ENCODE data around the gene SRGAP1. TPM values are rescaled to one million over a fixed set of nuclear protein-coding genes. Genes with fewer than 3 reads are reported as not detected.
"Not testable (repeated sequence)": the region's sequence is repeated elsewhere in the genome, so short reads cannot be mapped to it uniquely, and the experiment has no call there.

Gene SRGAP1
- polyA plus RNA-seq, 4 donors, result 2.2 to 8.5 (median 4.0) TPM

GRCh38 chr12:63867053-63867452 is 22.6 kb downstream of the SRGAP1 start:
- no peak for DNase-seq
- WGBS, 3 donors, result 91 to 92% (median 92%) methylated on average over 3 of the region's 3 CpGs
- H3K9me3 ChIP-seq (ENCODE audit: control insufficient read depth in 2 of 2, insufficient read depth in 1 of 2, low read depth in 1 of 2, low read length in 1 of 2), result no peaks in the 10 kb centered on the region
- H3K27ac ChIP-seq (ENCODE audit: low read depth in 1 of 3, low read length in 2 of 3), result no peak overlapping the region
- no peaks in the 10 kb centered on the region for H3K36me3 ChIP-seq (ENCODE audit: control insufficient read depth in 3 of 3, insufficient read depth in 2 of 3, low read depth in 1 of 3, low read length in 3 of 3)
- no peak overlapping the region for H3K4me3 ChIP-seq (ENCODE audit: low read depth in 1 of 3, low read length in 3 of 3)
- no peaks in the 10 kb centered on the region for H3K27me3 ChIP-seq (ENCODE audit: control insufficient read depth in 3 of 3, insufficient read depth in 3 of 3, low read length in 3 of 3)
- FAIRE-seq, result no peak
- H3K4me1 ChIP-seq (ENCODE audit: control insufficient read depth in 3 of 3, insufficient read depth in 2 of 3, low read depth in 1 of 3, low read length in 2 of 3), result peaks cover 0 to 22% (median 0%) of the 10 kb centered on the region in 3 donors

- Histone ChIP-seq H3K27ac (ENCODE audit: low read depth in 1 of 3, low read length in 2 of 3) (no peak overlapping the region), H3K9me3 (ENCODE audit: control insufficient read depth in 2 of 2, insufficient read depth in 1 of 2, low read depth in 1 of 2, low read length in 1 of 2) (no peaks in the 10 kb centered on the region), H3K4me1 (ENCODE audit: control insufficient read depth in 3 of 3, insufficient read depth in 2 of 3, low read depth in 1 of 3, low read length in 2 of 3) (no peaks in the 10 kb centered on the region), H3K4me3 (ENCODE audit: low read depth in 1 of 3, low read length in 3 of 3) (no peak overlapping the region), H3K36me3 (ENCODE audit: control insufficient read depth in 3 of 3, insufficient read depth in 2 of 3, low read depth in 1 of 3, low read length in 3 of 3) (no peaks in the 10 kb centered on the region), H3K27me3 (ENCODE audit: control insufficient read depth in 3 of 3, insufficient read depth in 3 of 3, low read length in 3 of 3) (no peaks in the 10 kb centered on the region)
- DNase-seq (no peak), FAIRE-seq (no peak)
- WGBS, 3 donors, result 87 to 92% (median 90%) methylated on average over 1 of the region's 1 CpG
These were observed 25.2 kb downstream of the SRGAP1 start for GRCh38 chr12:63869656-63870055.

- H3K4me3 ChIP-seq (ENCODE audit: low read depth in 1 of 3, low read length in 3 of 3), result no peak overlapping the region
- H3K4me1 ChIP-seq (ENCODE audit: control insufficient read depth in 3 of 3, insufficient read depth in 2 of 3, low read depth in 1 of 3, low read length in 2 of 3), result no peaks in the 10 kb centered on the region
- WGBS, 3 donors, result 77 to 86% (median 85%) methylated on average over 4 of the region's 4 CpGs
- H3K9me3 ChIP-seq (ENCODE audit: control insufficient read depth in 2 of 2, insufficient read depth in 1 of 2, low read depth in 1 of 2, low read length in 1 of 2), result no peaks in the 10 kb centered on the region
- DNase-seq, result no peak
- FAIRE-seq, result no peak
- no peak overlapping the region for H3K27ac ChIP-seq (ENCODE audit: low read depth in 1 of 3, low read length in 2 of 3)
- H3K36me3 ChIP-seq (ENCODE audit: control insufficient read depth in 3 of 3, insufficient read depth in 2 of 3, low read depth in 1 of 3, low read length in 3 of 3), result no peaks in the 10 kb centered on the region
- no peaks in the 10 kb centered on the region for H3K27me3 ChIP-seq (ENCODE audit: control insufficient read depth in 3 of 3, insufficient read depth in 3 of 3, low read length in 3 of 3)
These were observed 26.3 kb downstream of the SRGAP1 start for GRCh38 chr12:63870838-63871237.

GRCh38 chr12:63874897-63875480 is 30.5 kb downstream of the SRGAP1 start:
- peaks cover 0 to 3% (median 0%) of the 10 kb centered on the region in 3 donors for H3K36me3 ChIP-seq (ENCODE audit: control insufficient read depth in 3 of 3, insufficient read depth in 2 of 3, low read depth in 1 of 3, low read length in 3 of 3)
- H3K4me1 ChIP-seq (ENCODE audit: control insufficient read depth in 3 of 3, insufficient read depth in 2 of 3, low read depth in 1 of 3, low read length in 2 of 3), result no peaks in the 10 kb centered on the region
- FAIRE-seq (no peak), DNase-seq (no peak)
- H3K4me3 ChIP-seq (ENCODE audit: low read depth in 1 of 3, low read length in 3 of 3), result no peak overlapping the region
- WGBS, 3 donors, result 59 to 75% (median 63%) methylated on average over 3 of the region's 3 CpGs
- H3K9me3 ChIP-seq (ENCODE audit: control insufficient read depth in 2 of 2, insufficient read depth in 1 of 2, low read depth in 1 of 2, low read length in 1 of 2), result no peaks in the 10 kb centered on the region
- H3K27ac ChIP-seq (ENCODE audit: low read depth in 1 of 3, low read length in 2 of 3), result no peak overlapping the region
- H3K27me3 ChIP-seq (ENCODE audit: control insufficient read depth in 3 of 3, insufficient read depth in 3 of 3, low read length in 3 of 3), result no peaks in the 10 kb centered on the region

- DNase-seq, result no peak
- WGBS, 3 donors, result 46 to 60% (median 47%) methylated on average over 3 of the region's 3 CpGs
- Histone ChIP-seq H3K4me3 (ENCODE audit: low read depth in 1 of 3, low read length in 3 of 3) (no peak overlapping the region), H3K9me3 (ENCODE audit: control insufficient read depth in 2 of 2, insufficient read depth in 1 of 2, low read depth in 1 of 2, low read length in 1 of 2) (no peaks in the 10 kb centered on the region), H3K36me3 (ENCODE audit: control insufficient read depth in 3 of 3, insufficient read depth in 2 of 3, low read depth in 1 of 3, low read length in 3 of 3) (peaks cover 0 to 5% (median 0%) of the 10 kb centered on the region in 3 donors), H3K4me1 (ENCODE audit: control insufficient read depth in 3 of 3, insufficient read depth in 2 of 3, low read depth in 1 of 3, low read length in 2 of 3) (no peaks in the 10 kb centered on the region), H3K27ac (ENCODE audit: low read depth in 1 of 3, low read length in 2 of 3) (no peak overlapping the region), H3K27me3 (ENCODE audit: control insufficient read depth in 3 of 3, insufficient read depth in 3 of 3, low read length in 3 of 3) (no peaks in the 10 kb centered on the region)
- FAIRE-seq, result no peak
These were observed 31.2 kb downstream of the SRGAP1 start for GRCh38 chr12:63875703-63876102.

GRCh38 chr12:63876980-63877379 is 32.5 kb downstream of the SRGAP1 start:
- 85 to 87% (median 86%) methylated on average over 4 of the region's 4 CpGs for WGBS, 3 donors
- no peaks in the 10 kb centered on the region for H3K4me1 ChIP-seq (ENCODE audit: control insufficient read depth in 3 of 3, insufficient read depth in 2 of 3, low read depth in 1 of 3, low read length in 2 of 3)
- DNase-seq, result no peak
- H3K27ac ChIP-seq (ENCODE audit: low read depth in 1 of 3, low read length in 2 of 3), result no peak overlapping the region
- no peak for FAIRE-seq
- H3K27me3 ChIP-seq (ENCODE audit: control insufficient read depth in 3 of 3, insufficient read depth in 3 of 3, low read length in 3 of 3), result no peaks in the 10 kb centered on the region
- H3K36me3 ChIP-seq (ENCODE audit: control insufficient read depth in 3 of 3, insufficient read depth in 2 of 3, low read depth in 1 of 3, low read length in 3 of 3), result peaks cover 0 to 5% (median 0%) of the 10 kb centered on the region in 3 donors
- no peak overlapping the region for H3K4me3 ChIP-seq (ENCODE audit: low read depth in 1 of 3, low read length in 3 of 3)
- no peaks in the 10 kb centered on the region for H3K9me3 ChIP-seq (ENCODE audit: control insufficient read depth in 2 of 2, insufficient read depth in 1 of 2, low read depth in 1 of 2, low read length in 1 of 2)

GRCh38 chr12:63877693-63878092 is 33.2 kb downstream of the SRGAP1 start:
- WGBS, 3 donors, result 72 to 89% (median 88%) methylated on average over 1 of the region's 1 CpG
- no peaks in the 10 kb centered on the region for H3K27me3 ChIP-seq (ENCODE audit: control insufficient read depth in 3 of 3, insufficient read depth in 3 of 3, low read length in 3 of 3)
- H3K4me3 ChIP-seq (ENCODE audit: low read depth in 1 of 3, low read length in 3 of 3), result no peak overlapping the region
- H3K36me3 ChIP-seq (ENCODE audit: control insufficient read depth in 3 of 3, insufficient read depth in 2 of 3, low read depth in 1 of 3, low read length in 3 of 3), result peaks cover 0 to 5% (median 0%) of the 10 kb centered on the region in 3 donors
- H3K27ac ChIP-seq (ENCODE audit: low read depth in 1 of 3, low read length in 2 of 3), result no peak overlapping the region
- no peaks in the 10 kb centered on the region for H3K4me1 ChIP-seq (ENCODE audit: control insufficient read depth in 3 of 3, insufficient read depth in 2 of 3, low read depth in 1 of 3, low read length in 2 of 3)
- no peak for DNase-seq
- no peak for FAIRE-seq
- H3K9me3 ChIP-seq (ENCODE audit: control insufficient read depth in 2 of 2, insufficient read depth in 1 of 2, low read depth in 1 of 2, low read length in 1 of 2), result no peaks in the 10 kb centered on the region

GRCh38 chr12:63880235-63880634 is 35.7 kb downstream of the SRGAP1 start:
- H3K9me3 ChIP-seq (ENCODE audit: control insufficient read depth in 2 of 2, insufficient read depth in 1 of 2, low read depth in 1 of 2, low read length in 1 of 2); H3K4me3 ChIP-seq (ENCODE audit: low read depth in 1 of 3, low read length in 3 of 3); DNase-seq; H3K27ac ChIP-seq (ENCODE audit: low read depth in 1 of 3, low read length in 2 of 3); FAIRE-seq; H3K4me1 ChIP-seq (ENCODE audit: control insufficient read depth in 3 of 3, insufficient read depth in 2 of 3, low read depth in 1 of 3, low read length in 2 of 3); H3K36me3 ChIP-seq (ENCODE audit: control insufficient read depth in 3 of 3, insufficient read depth in 2 of 3, low read depth in 1 of 3, low read length in 3 of 3); H3K27me3 ChIP-seq (ENCODE audit: control insufficient read depth in 3 of 3, insufficient read depth in 3 of 3, low read length in 3 of 3): not testable (repeated sequence)
- 89 to 96% (median 91%) methylated on average over 9 of the region's 9 CpGs for WGBS, 3 donors

GRCh38 chr12:63880742-63881263 is 36.3 kb downstream of the SRGAP1 start:
- 89 to 90% (median 90%) methylated on average over 6 of the region's 6 CpGs for WGBS, 3 donors
- no peak for FAIRE-seq
- H3K4me3 ChIP-seq (ENCODE audit: low read depth in 1 of 3, low read length in 3 of 3), result no peak overlapping the region

More at GRCh38 chr12:63880742-63881263, 36.3 kb downstream of the SRGAP1 start:
- Histone ChIP-seq H3K4me1 (ENCODE audit: control insufficient read depth in 3 of 3, insufficient read depth in 2 of 3, low read depth in 1 of 3, low read length in 2 of 3) (no peaks in the 10 kb centered on the region), H3K27me3 (ENCODE audit: control insufficient read depth in 3 of 3, insufficient read depth in 3 of 3, low read length in 3 of 3) (no peaks in the 10 kb centered on the region), H3K27ac (ENCODE audit: low read depth in 1 of 3, low read length in 2 of 3) (no peak overlapping the region), H3K36me3 (ENCODE audit: control insufficient read depth in 3 of 3, insufficient read depth in 2 of 3, low read depth in 1 of 3, low read length in 3 of 3) (peaks cover 0 to 5% (median 0%) of the 10 kb centered on the region in 3 donors), H3K9me3 (ENCODE audit: control insufficient read depth in 2 of 2, insufficient read depth in 1 of 2, low read depth in 1 of 2, low read length in 1 of 2) (no peaks in the 10 kb centered on the region)
- DNase-seq, result peak in 1 of 2 donors; percentile 25

Measured in small intestine (tissue), 7 donors.